HG02623 (cell line): ENCODE data around the gene CSMD2.

Experiments
- ATAC-seq: cut with Tn5 transposase; IDR thresholded peaks from one replicate; pipeline ENCODE4 v1.9.1; 2021; ENCODE audit warnings: moderate library complexity; ENCODE audit not compliant: unreplicated experiment

Gene CSMD2

DNA sequence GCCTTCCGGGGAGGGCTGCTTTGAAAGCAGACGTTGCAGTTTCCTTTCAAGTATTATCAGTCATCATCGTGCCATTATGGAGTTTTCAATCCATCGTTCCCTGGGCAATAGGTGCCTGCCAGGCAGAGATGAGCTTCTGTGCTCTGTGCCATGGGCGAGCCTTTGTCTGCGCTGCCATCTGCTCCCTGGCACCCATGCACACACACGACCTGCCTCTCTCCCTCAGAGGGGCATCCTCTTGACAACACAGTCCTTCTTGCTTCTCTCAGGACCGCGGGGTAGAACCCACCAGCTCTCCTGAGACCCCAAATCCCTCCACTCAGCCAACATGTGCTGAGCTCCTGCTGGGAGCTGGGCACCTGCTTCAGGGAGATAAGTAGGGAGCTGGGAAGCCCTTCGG is 151.9 kb downstream of the CSMD2 start:
- no peak for ATAC-seq

DNA sequence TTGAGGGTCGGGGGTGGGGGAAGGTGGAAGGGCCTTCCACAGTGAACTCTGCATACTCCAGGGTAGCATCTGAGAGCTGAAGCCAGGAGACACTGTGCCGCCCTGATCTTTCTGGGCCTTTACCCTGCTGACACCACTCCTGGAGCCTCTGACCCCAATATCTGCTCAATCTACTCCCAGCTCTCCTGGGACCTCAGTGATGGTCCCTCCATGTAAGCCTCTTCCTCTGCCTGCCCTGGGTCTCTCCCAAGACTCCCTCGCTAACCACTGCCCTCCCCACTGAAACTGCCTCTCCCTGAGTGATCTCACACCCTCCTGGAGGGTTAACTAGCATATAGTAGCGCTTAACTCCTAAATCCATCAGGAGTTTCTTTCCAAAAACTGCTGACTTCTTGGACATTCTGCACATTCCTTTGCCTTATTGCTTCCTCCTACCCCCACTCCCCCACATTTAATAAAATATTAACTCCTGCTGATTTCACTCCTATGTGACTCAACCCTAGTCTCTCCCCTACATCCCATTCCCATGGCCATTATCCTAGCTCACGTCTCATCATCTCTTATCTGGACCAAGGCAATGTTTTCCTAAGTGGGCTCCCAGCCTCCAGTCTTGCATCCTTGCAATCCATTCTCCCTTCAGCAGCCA is 155.6 kb downstream of the CSMD2 start:
- ATAC-seq, result no peak

DNA sequence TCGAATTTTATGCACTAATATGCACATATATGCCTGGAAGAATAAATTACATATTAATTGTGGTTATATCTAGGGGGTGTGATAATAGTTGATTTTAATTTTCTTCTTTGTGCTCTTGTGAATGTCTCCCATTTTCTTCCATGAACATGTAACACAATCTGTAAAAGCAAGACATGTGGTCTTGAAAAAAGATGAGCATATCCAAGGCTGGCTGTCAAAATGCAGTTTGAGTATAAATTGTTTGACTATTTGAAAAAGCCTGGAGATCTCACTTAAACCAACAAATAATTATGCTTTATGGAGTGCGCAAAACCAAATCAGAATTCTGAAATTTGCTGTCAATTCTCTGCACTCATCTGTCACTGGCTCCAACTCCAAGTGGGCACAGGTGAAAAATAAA is 157.3 kb downstream of the CSMD2 start:
- ATAC-seq, result no peak

DNA sequence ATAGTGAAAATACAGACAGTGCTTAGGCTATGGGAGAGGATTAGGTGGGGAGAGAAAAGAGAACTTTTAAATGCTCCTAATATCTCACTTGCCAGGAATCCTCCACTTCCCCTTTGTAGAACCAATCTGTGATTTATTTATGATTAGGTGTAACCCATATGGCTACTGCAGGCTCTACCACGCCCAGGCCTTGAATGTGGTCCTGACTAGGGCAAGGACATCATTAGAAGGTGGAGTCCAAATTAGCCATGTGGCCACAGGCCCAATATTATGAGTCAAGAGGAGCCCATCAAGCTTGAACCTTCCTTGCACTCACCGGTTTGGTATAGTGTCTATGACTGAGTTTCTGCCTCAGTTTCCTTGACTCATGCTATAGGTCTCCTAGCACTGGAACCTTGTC is 159.7 kb downstream of the CSMD2 start:
- ATAC-seq, result no peak

DNA sequence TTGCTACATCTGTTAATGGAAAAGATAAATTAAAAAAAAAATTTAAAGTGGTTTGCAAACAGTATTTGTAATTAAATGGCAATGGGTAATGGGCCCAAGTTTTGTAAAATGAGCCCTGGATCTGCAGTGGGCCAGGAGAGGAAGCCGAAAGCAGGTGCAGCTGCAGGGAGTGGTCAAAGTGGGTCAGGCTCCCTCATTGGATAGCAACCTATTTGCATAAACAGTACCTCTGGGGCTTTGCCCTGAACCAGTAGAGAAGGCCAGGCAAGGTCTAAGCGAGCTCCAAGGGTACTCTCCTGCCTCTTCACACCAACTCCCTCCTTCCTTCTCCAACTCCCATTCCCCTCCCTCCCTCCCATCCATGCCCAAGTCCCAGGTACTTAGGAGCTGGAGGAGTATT is 162.2 kb downstream of the CSMD2 start:
- no peak for ATAC-seq

DNA sequence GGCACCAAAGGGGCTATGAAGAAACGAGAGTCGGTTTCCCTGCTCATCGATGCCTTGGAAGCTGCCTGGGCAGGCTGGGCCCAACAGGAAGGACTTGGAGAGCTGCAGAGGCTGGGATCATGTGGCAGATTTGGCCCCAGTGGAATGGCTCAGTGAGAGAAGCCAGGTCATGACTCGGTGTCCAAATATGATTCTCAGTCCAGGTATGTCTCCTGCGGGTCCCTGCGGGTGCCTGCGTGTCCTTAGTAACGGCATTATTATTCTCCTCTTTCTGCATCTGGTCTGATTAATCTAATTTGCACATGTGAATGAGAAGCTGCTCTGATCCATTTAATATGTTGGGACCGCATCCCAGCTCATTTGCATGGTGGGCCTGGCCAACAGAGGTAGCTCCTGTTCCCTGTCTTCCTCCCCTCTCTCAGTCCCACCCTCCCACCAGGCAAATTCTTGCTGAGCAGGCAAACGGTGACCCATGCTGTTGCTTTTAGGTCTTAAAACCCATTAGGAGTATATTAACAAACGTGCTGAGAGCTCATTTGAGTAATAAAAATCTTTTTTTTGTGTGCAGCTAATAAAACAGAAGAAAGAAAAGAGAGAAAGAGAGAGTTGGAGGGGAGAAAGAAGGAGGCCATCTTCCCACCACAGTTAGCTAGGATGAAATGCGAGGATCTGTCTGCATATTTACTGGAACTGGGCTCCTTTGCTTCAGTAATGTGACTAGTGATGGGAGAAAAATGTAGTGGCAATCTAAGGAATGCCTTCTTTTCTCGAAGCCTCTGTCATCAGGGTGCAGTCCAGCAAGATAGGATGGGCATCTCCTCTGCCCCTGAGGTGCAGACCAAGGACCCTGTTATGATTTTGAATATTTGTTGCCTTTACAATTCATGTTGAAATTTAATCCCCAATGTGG is 167.6 kb downstream of the CSMD2 start:
- no peak for ATAC-seq

DNA sequence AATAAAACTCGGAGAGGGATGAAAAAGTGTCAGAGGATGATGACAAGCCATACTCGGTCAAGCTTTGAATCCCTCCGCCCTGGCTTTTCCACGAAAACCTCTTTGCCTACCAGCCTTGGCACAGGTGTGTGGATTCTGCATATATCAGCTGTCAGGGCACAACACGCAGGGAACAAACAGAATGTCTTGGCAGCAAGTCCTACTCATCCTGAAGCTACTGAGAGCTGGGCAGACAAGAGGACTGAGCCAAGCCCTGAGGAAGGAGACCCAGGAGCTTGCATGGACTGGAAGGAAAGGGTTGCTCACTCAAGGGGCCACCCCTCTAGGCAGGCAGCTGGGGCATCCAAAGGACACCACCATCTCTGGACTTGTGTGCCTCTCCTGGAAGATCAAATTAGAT is 168.7 kb downstream of the CSMD2 start:
- ATAC-seq, result no peak

DNA sequence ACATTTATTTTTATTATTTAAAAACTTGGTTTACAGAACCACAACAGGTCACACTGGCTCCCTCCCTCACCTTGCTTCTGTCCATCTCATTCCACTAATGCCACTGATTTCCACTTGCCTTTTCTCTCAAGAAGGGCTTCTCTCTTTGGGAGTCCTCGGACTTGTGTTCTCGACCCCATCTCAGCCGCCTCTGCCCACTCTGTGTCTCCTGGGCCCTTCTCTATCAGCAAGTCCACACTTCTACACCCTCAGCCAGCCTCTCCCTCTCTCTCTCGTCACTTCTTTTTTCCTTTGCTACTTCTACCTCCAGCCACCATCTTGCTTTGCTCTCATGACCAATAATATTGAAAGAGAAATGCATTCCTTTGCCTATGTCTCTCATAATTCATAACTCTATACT is 171.7 kb downstream of the CSMD2 start:
- no peak for ATAC-seq

DNA sequence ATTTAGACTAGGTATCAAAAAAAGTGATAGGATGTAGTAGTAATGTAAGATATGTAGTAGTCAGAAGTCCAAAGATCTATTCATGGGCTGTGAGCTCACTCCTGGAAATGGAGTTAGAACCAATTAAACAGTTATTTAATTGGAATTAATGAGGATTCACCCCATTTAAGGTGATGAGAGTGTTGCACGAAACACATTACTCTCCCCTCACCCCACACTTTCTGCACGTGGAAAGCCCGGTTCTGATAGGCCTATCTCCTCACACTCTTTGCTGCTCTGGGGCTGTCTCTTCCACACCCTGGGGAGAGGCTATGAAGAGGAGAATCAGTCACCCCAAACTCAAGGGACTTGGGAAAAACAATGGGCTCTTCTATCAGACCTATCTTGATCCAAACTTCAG is 174.7 kb downstream of the CSMD2 start:
- no peak for ATAC-seq

DNA sequence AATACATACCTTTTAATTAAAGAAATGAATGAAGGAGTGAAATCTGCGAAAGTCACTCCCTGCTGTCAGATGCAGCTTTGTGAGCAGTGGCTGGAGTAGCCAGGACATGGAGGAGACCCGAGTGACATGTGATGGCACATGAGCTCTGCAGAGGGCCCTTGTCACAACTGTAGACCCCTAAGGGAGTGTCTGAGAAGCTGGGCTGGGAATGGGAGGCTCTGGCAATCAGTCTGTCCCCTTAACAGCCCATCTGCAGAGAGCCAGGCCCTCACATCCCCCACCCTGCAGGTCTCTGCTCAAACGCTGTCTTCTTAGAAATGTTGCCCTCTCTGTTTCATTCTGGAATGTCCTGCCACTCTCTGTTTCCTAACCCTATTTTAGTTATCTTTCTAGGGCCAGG is 176.9 kb downstream of the CSMD2 start:
- no peak for ATAC-seq

DNA sequence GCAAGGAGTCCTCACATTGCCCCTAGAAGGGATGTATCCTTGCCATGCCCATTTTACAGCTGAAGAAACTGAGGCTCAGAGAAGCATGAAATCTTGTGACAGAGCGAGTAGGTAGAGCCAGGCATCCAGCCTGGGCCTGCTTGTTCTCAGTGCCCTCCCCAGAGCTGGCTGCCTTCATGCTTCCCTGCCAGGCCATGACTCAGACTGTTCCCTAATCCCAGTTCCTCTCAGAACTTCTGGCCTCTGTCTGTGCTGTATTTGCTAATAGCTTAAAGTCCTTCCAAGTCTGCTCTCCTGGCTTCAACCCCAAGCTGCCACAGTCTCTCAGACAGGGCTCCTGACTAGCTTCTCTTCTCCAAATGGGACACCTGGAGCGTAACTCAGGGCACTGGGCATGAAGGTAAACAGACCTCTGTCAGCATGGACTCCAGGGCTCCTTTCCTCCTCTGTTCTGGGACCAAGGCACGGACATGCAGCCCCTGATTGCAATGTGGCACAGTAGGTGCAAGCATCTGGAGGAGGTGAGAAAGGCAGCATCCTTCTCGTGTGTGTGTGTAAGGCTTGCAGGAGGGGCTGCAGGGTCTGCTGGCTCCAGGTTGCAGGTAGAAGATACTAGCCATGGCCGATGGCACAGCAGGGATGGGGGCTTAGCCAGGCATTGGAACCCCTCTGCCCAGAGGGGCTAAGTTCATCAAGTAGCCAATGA is 178.5 kb downstream of the CSMD2 start:
- ATAC-seq, result no peak

DNA sequence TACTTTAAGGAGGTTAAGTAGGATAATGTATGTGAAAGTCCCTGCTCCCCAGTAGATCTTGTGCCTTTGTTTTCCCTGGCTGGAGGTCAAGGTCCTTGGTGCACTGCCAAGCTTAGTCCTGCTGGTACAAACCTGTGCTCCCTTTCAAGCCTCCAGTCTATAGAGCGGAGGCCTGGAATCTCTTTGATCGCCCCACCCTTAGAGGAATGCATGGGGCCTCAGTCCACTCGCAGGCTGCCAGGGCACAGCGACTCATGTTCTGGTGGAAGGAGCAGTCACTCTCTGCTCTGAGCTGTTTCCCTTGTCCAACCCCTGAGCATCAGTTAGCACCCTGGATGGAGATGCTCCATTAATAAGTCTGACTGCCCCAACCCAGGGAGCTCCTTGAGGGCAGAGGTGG is 179.4 kb downstream of the CSMD2 start:
- no peak for ATAC-seq

DNA sequence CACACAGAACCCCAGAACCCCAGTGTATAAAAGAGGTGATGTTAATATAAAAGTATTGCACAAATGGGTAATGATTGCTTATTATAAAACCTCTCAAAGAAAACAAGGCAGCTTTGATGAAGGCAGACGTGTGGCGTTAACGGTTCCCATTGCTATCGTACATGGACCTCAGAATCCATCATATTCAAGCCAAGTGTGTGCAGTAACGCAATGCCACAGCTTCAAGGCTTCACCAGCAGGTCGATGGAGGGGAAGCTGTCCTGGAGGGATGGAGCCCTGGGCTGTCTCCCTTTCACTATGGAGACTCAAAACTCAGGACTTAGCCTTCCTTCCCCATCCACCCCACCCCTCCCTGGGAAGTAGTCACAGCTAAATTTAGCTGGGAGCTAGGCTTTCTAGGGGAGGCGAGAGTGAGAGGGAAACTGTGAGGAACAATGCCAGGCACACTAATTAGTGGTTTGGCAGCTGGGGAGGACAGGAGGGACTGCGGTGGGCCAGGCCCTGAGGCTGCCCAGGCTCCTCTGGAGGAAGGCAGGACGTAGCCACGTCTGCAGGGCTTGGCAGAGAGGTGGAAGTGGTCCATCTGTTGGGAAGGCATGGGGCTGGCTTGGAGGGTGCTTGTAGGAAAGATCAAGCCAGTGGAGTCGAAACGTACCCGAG is 180.0 kb downstream of the CSMD2 start:
- no peak for ATAC-seq

DNA sequence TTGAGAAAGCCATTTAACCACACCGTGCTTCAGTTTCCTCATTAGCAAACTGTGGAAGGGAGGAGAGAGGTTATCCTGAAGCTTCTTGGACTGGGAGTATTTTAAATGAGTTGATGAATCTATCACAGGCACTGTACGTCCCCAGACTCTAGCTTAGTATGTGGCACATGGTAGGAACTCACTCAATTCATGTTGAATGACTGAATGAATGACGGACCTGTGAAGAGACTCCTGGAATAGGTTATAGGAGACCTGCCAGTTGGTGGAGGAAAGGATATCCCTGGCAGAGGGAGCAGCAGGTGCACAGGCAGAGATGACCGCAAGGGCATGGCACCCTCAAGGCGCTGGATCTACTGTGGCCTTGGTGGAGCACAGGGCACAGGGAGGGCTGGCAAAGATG is 182.6 kb downstream of the CSMD2 start:
- no peak for ATAC-seq

DNA sequence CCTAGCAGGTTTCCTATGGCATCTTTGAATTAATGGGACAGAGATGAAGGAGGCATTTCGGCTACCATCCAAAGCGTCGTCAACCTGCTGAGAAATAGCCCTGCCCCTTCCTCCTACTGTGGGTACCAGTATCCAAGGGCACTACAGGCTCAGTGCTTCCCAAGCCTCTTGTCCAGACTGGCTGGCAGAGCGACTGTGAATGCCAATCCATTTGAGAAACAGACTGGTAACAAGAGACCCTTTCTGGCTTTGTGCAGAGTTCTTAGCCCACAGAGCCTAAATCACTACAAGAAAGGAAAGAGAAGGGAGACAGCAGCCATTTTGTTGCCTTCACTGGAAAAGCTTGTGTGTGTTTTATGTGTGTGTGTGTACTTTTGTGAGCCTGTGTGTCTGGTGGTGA is 185.7 kb downstream of the CSMD2 start:
- ATAC-seq, result no peak

DNA sequence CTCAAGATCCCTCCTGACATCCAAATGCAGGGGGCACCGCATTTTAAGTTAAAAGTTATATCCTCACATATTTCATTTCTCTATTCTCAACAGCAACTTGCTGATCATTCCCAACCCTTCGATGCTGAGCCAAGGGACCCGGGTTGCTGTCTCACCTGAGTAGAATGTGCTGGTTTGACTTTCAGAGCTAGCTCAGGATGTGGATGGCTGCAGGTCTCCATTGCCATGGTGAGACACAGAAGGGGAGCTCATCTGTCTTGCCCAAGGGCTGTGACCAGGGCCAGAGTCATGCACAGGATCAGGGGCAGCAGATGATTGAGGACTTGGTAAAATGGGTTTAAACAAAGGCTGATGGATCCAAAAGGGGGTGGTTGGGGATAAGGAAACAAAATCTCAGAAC is 189.1 kb downstream of the CSMD2 start:
- ATAC-seq, result no peak

DNA sequence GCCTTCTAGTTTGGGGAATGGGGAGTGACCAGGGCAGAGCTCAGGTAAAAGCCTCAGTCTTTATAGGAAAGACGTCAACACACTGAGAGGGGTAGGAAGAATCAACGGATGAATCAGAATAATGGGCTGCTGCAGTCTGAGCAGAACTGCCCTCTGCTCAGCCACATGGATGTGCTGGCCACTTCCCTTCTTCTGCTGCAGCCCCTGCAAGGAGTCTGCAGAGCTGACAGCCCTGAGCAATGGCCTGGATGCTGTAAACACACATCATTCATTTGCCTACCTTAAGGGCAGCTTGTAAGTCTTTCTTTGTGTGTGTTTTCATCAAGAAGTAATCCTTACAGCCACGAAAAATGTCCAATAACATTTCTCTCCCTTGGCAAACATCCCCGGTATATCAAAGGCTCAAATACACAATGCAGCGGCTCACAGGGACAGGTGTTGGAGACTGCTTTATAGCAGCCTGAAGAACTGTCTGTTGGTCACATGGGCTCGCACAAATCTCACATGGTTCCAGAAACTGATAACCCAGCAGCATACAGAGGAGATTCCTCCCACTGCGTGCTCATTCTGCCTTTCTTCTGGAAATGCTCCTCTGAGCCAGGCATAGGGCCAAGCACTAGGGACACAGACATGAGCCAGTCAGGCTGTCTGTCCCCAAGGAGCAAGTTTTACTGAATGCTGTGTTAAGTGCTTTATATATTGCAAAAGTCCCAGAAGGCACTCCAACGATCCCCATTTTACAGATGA is 191.1 kb downstream of the CSMD2 start:
- no peak for ATAC-seq

DNA sequence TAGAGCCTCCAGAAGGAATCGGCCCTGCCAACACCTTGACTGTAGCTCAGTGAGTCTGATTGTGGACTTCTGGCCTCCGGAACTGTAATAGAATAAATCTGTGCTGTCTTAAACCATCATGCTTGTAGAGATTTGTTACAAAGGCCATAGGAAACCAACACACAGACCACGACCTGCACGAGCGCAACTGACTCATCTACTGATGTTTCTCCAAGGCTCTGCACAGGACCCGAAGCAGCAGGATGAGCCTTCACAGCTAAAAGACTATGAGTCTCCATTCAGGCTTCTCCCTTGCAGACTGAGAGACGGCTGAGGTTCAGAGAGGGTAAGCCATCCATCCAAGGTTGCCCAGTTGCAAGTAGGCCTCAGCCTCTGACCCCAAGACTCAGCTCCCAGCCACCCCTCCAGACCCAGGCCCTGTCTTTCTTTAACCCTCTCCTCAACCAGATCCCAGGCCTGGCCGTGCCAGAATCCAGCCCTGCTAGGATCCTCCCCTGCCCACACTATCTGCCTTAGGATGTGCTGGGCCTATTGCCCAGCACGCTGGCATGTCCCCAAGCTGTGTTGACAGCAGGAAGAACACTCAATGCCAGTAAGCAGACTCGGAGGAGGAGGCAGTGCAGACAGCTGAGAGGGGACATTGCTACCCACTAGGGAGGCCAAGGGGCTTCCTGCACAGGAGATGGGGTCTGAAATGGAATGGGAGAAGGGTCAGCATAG is 192.2 kb downstream of the CSMD2 start:
- ATAC-seq, result no peak

DNA sequence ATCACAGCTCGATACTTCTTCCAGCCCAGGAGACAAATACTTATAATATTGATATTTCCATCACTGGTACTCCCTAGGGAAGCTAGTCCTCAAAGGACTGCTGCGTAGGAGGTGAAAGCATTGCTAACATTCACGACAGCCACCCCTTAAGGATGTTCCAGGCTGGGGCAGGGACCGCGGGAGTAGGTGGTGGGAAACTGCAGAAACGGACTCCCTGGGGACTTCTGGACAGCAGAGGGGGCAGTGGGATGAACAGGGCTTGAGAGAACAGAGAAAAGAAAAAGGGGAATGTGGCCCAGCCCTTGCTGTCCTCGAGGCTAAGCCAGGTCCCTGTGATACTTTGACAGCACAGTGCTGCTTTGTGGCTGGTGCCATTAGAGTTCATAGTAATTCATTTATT is 193.1 kb downstream of the CSMD2 start:
- no peak for ATAC-seq
